ENCODE data around the gene KCNJ12.
"Not testable (repeated sequence)": the region's sequence is repeated elsewhere in the genome, so short reads cannot be mapped to it uniquely, and the experiment has no call there.

The KCNJ12 gene

GRCh38 chr17:21453144-21453898 lies 77.2 kb downstream of the KCNJ12 start:
- no peak for TF ChIP-seq CTCF (conservative IDR thresholded peaks at IDR 0.05)
- no peak overlapping the region for H3K27ac ChIP-seq

- H3K27ac ChIP-seq = not testable (repeated sequence)
These were observed 77.8 kb downstream of the KCNJ12 start for GRCh38 chr17:21454006-21454405.

GRCh38 chr17:21454441-21454840 lies 78.3 kb downstream of the KCNJ12 start:
- H3K27ac ChIP-seq = no peak overlapping the region
- TF ChIP-seq CTCF (conservative IDR thresholded peaks at IDR 0.05) = no peak

- H3K27ac ChIP-seq = no peak overlapping the region
- no peak for TF ChIP-seq CTCF (conservative IDR thresholded peaks at IDR 0.05)
These were observed 79.6 kb downstream of the KCNJ12 start for GRCh38 chr17:21455761-21456160.

- not testable (repeated sequence) for H3K27ac ChIP-seq
These were observed 80.3 kb downstream of the KCNJ12 start for GRCh38 chr17:21456449-21456848.

GRCh38 chr17:21457051-21458026 lies 81.2 kb downstream of the KCNJ12 start:
- H3K27ac ChIP-seq = no peak overlapping the region
- peak; percentile 98 for TF ChIP-seq CTCF (conservative IDR thresholded peaks at IDR 0.05)

GRCh38 chr17:21458054-21458453 lies 81.9 kb downstream of the KCNJ12 start:
- no peak for TF ChIP-seq CTCF (conservative IDR thresholded peaks at IDR 0.05)
- H3K27ac ChIP-seq = no peak overlapping the region

GRCh38 chr17:21459536-21459935 lies 83.4 kb downstream of the KCNJ12 start:
- TF ChIP-seq CTCF (conservative IDR thresholded peaks at IDR 0.05) = no peak
- no peak overlapping the region for H3K27ac ChIP-seq

Data from VCaP (cell line).